ENCODE measurements around the gene EIPR1.

The EIPR1 gene

DNA sequence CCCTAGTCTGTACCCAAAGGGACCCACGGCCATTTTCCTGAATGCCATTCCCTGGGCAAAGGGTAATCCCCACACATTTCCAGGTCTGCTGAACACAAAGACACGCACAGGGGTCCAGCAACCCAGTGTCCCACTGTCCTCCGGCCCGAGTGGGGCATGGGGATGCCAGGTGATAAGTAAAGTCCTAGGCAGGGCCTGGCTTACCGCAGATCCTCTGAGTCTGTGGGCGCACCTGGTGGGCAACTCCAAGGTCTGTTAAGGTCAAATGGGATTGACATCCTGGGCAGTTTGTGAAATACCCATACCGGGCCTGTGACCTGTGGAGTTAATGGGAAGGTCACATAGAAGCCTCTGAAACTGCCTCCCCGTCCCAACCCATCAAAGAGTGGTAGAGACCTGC lies 116.1 kb downstream of the EIPR1 start:
- DNase-seq (ENCODE audit: extremely low spot score) = no peak
- TF ChIP-seq, protein P1, sequence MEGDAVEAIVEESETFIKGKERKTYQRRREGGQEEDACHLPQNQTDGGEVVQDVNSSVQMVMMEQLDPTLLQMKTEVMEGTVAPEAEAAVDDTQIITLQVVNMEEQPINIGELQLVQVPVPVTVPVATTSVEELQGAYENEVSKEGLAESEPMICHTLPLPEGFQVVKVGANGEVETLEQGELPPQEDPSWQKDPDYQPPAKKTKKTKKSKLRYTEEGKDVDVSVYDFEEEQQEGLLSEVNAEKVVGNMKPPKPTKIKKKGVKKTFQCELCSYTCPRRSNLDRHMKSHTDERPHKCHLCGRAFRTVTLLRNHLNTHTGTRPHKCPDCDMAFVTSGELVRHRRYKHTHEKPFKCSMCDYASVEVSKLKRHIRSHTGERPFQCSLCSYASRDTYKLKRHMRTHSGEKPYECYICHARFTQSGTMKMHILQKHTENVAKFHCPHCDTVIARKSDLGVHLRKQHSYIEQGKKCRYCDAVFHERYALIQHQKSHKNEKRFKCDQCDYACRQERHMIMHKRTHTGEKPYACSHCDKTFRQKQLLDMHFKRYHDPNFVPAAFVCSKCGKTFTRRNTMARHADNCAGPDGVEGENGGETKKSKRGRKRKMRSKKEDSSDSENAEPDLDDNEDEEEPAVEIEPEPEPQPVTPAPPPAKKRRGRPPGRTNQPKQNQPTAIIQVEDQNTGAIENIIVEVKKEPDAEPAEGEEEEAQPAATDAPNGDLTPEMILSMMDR (IDR thresholded peaks at IDR 0.05; ENCODE audit: control extremely low read depth, extremely low read depth, low read depth, missing control alignments) = no peak
- POLR2A ChIA-PET = no interaction called here
- CTCF ChIA-PET = interaction anchor here (1.1 kb wide), 1 partner anchor 24 kb away, joined by 3 read pairs; no protein-coding TSS in a partner anchor

DNA sequence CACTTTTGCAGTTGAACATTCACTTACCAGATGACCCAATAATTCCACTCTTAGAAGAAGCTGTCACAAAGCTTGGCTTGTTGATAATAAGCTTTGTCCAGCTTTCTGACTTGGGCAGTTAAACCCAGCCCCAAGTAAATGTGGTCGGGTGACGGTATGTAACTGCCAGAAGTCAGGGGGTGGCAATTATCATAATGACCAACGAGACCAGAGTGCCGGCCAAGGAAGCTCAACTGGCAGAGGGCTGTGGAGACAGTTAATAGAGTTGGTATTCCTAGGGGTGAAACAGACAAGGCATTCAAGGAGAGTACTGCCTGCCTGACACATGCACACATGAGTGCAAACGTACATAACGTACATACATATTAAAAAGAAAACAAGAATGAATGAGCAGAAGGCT lies 116.7 kb downstream of the EIPR1 start:
- POLR2A ChIA-PET = no interaction called here
- no peak for DNase-seq (ENCODE audit: extremely low spot score)
- TF ChIP-seq, protein P1 (IDR thresholded peaks at IDR 0.05; ENCODE audit: control extremely low read depth, extremely low read depth, low read depth, missing control alignments) = no peak
- CTCF ChIA-PET = no interaction called here

DNA sequence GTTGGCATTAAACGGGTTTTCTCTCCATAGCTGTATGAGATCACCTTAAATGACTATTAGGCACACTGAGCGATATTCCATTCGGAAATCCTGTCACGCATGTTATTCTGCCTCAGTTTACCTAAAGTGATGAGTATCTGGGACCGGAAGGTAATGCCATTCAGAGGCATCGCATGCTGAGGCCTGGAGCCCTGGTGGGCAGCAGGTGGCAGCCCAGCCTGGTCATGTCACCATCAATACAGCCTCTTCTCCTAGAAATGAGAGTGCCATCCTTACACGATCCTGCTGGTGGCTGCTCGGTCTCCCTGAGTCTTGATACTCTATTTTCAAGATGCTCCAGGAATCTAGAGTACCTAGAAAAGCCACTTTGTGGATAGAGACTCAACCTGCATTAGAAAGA lies 119.8 kb downstream of the EIPR1 start:
- CTCF ChIA-PET = no interaction called here
- POLR2A ChIA-PET = no interaction called here
- no peak for DNase-seq (ENCODE audit: extremely low spot score)
- TF ChIP-seq, protein P1 (IDR thresholded peaks at IDR 0.05; ENCODE audit: control extremely low read depth, extremely low read depth, low read depth, missing control alignments) = no peak

DNA sequence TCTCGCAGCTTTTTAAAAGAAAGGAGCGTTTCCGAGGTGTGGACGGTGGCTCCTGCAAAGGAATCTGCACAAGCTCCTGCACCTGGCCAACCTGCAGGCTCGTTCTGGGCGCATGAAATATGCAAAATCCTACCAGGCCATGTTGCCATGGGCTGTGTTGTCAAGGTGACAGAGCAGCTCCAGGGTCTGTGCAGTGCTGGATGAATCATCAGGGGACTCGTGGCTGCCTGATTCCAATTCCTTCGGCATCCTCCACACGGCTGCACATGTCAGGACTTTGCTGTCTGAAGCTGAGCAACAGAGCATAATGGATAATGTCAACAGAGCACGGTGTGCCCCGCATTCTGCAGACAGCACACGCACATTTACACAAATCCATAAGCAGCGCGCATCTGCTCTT lies 120.5 kb downstream of the EIPR1 start:
- TF ChIP-seq, protein P1 (IDR thresholded peaks at IDR 0.05; ENCODE audit: control extremely low read depth, extremely low read depth, low read depth, missing control alignments) = no peak
- DNase-seq (ENCODE audit: extremely low spot score) = no peak
- ChIA-PET POLR2A (no interaction called here), CTCF (no interaction called here)

DNA sequence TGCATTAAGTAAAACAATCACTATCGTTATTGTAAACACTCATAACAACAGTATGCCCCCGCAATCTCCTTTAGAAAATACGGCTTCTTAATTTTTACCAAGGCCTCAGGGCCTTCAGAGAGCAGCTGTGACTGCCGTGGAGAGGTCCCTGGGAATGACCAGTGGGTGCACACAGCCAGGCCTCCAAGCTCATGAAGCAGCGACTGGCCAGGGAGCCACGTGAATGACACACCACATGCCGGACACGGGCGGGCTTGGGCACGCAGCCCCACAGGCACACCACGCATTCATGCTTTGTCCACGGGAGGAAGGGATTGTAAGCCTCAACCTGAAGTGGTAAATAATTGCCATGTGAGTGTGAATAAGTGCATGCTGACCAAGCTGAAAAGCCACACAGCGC lies 121.0 kb downstream of the EIPR1 start:
- POLR2A ChIA-PET = no interaction called here
- no peak for DNase-seq (ENCODE audit: extremely low spot score)
- CTCF ChIA-PET = no interaction called here
- TF ChIP-seq, protein P1 (IDR thresholded peaks at IDR 0.05; ENCODE audit: control extremely low read depth, extremely low read depth, low read depth, missing control alignments) = no peak

DNA sequence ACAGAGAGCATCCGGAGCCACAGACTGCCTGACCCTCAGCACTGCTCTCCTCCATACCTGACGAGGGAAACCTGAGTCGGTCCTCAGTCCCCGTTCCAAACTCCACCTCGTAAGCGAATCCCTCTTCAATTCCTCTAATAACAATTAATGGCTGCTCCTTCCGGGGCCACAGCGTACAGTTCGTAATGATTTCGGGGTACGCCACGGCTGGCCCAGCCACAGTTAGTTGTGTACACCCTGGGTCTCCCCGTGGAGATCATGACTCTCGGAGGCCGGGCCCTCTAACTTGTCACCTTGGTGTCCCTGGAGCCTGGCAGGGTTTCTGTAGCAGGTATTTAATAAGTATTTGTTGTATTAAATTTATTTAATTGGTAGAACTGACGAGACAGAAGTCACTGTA lies 121.5 kb downstream of the EIPR1 start:
- ChIA-PET POLR2A (no interaction called here), CTCF (no interaction called here)
- TF ChIP-seq, protein P1 (IDR thresholded peaks at IDR 0.05; ENCODE audit: control extremely low read depth, extremely low read depth, low read depth, missing control alignments) = no peak
- no peak for DNase-seq (ENCODE audit: extremely low spot score)

DNA sequence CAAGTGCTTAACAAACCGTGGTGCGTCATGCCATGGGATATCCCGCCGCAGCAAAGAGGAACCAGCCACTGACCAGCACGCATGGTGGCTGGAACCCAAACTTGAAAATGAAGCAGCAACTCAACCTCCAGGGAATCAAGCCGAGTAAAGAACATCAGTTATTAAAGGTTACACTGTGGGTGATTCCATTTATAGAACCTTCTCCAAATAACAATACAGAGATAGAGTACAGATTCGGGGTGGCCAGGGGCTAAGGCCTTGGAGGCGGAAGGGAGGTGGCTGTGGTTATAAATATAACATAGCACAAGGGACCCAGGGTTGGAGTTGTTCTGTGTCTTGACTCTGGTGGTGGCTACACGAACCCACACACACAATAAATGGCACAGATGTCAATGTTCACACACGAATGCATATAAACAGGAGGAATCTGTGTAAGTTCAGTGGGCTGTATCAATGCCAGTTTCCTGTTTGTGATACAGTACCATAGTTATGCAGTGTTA lies 123.1 kb downstream of the EIPR1 start:
- ChIA-PET CTCF (interaction anchor here (1.0 to 1.8 kb wide), 5 partner anchors 8 to 37 kb away, joined by 3 to 5 read pairs (median 3); no protein-coding TSS in a partner anchor), POLR2A (interaction anchor here (1.3 kb wide), 1 partner anchor 31 kb away, joined by 5 read pairs; no protein-coding TSS in a partner anchor)
- TF ChIP-seq, protein P1 (IDR thresholded peaks at IDR 0.05; ENCODE audit: control extremely low read depth, extremely low read depth, low read depth, missing control alignments) = no peak
- peak; percentile 68 for DNase-seq (ENCODE audit: extremely low spot score)
